KG1 (cell line): ENCODE data around the gene ZC3H10.
"Not testable (repeated sequence)": the region's sequence is repeated elsewhere in the genome, so short reads cannot be mapped to it uniquely, and the experiment has no call there.

Source experiments
- DNase-seq: peaks from one replicate; lab custom pipeline; 2025; lab: John Stamatoyannopoulos, UW

Gene ZC3H10

GRCh38 chr12:56117778-56118687 is at the start of gene ZC3H10:
ZC3H10 (plus strand) TSS chr12:56118266; CDS start chr12:56120563, 2,297 bp downstream.
- DNase-seq = peak; percentile 72

GRCh38 chr12:56071648-56072047 is 46.4 kb upstream of the ZC3H10 start:
- DNase-seq = no peak

DNA sequence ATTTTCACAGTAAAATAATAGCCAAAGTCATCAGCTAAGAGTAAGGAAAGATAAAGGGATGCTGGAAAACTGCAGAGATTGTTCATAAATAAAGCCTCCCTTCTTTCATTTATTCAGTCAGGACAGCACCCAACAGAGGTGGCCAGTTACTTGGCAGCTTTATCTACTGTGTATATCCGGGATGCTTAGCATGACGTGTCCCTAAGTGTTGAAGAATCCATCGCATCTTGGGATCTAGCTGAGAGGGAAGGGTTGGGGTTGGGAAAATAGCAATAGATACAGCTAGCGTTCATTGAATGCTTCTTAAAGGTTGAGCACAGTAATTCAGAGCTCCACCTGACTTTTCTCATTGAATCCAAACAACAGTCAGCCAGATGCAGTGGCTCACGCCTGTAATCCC is 43.7 kb upstream of the ZC3H10 start:
- DNase-seq = no peak

- not testable (repeated sequence) for DNase-seq
Observed at GRCh38 chr12:56077966-56078365, 40.1 kb upstream of the ZC3H10 start.

GRCh38 chr12:56078427-56078826 is 39.6 kb upstream of the ZC3H10 start:
- no peak for DNase-seq

DNA sequence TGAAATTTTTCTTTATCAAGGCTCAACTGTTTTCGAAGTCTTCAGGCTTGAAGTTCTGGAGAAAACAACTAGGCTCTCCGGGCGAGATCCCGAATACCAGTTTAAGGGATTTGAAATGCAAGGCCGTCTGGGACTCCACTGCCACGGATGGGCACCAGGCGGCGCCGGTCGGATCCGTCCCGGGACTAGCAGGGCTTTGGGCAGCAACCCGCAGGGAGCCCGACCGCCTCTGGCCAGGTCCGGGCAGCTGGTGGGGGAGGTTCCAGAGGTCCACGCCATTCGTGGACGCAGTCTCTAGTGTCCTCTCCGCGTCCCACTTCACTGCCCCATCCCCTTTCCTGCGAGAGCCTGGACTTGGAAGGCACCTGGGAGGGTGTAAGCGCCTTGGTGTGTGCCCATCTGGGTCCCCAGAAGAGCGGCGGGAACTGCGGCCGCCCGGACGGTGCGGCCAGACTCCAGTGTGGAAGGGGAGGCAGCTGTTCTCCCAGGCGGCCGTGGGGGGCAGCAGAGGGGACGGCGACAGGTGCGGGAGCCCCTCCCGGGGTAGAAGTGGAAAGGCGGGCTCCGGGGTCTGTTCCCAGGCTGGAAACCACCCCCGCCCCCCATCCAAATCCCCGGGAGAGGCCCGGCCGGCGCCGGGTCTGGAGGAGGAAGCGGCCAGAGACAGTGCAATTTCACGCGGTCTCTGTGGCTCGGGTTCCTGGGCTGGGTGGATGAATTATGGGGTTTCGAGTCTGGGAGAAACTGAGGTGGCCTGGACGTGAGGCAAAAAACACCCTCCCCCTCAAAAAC is 38.9 kb upstream of the ZC3H10 start:
- DNase-seq = no peak

DNA sequence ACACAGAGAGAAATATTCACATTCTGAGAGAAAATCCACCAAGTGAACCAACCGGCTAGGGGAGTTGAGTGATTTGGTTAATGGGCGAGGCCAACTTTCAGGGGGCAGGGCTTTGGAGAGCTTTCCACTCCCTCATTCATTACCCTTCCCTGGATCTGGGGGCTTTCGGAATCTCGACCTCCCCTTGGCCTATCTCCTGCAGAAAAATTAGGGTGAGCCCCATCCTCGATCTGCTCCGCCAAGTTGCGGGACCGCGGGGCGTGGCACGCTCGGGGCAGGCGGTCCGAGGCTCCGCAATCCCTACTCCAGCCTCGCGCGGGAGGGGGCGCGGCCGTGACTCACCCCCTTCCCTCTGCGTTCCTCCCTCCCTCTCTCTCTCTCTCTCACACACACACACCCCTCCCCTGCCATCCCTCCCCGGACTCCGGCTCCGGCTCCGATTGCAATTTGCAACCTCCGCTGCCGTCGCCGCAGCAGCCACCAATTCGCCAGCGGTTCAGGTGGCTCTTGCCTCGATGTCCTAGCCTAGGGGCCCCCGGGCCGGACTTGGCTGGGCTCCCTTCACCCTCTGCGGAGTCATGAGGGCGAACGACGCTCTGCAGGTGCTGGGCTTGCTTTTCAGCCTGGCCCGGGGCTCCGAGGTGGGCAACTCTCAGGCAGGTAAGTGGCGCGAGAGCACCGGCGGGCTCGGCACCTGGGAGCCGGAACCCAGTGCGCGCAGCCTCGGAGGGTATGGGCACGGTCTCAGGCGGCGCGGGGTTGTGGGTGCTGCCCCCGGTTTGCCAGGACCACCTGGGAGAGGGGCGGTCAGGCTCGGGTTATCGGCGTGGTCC is 38.1 kb upstream of the ZC3H10 start, which contains the start of gene ERBB3:
Gene ERBB3 (plus strand): TSS at position 443 of the 833 bp plus-strand sequence. CDS start 136 bp downstream, at position 579.
- DNase-seq = no peak

DNA sequence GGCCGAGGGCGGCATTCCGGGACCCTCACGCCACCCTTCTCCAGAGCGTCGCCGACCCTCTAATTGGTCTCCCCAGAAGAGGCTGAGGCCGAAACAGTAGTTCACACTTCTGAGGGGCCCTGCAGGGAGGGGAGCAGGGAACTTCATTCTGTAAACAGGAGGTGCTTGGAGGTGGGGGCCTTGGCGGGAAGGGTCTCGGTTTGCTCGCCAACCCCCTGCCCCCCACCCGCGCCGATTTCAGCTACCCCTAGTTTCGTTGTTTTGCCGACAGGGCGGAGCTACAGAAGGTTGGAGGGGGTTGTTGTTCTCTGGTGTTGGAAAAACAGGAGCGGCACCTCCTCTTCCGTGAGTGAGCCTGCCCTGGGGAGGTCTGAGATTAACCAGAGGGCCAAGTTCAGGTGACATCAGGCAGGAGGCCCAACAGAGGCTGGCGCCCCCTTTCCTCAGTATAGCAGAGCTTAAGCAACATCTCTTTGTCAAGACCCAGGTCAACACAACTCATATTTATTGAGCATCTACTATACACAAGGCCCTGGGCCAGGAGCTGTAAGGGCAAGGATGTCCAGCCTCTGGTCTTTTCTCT is 37.4 kb upstream of the ZC3H10 start:
- DNase-seq = no peak

DNA sequence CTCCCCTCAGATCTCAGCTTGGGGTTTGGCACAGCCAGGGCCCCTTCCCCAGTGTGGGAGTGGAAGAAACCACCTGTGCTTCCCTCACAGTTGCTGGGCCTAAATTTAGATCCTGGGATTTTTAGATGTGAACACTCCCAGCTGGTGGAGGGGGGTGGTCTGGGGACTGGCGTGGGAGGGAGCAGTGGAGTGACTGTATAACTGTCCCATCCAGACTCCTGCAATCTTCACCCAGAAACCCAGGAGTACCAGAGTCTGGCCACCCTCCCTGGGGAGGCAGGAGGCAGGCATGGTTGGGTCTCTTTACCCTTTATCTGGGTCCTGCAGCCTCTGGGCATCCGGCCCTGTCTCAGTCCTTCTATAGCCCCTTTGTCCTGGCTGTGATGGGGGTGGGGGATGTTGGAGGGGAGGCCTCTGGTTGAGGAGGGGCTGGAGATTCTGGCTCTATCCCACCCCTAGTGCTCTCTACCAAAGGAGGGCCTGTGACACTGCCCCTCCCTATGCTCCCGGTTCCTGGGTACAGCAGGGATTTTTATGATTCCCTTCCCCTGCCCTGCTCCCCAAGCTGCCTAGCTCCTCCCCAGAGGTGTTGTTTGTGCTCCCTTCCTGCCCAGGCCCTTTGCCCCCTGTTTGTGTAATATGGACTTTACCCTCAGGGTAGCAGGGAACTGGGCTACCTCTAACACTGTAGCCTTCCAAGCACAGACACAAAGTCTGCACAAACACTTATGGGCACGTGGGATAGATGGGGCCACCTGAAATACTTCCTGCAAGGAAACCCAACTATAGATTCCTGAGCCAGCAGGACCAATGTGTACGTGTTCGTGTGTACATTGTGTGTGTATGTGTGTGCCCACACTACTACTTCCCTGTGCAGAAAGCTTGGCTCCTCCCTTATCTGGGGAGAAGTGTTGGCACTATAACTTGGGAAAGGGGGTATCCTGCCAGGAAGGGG is 36.4 kb upstream of the ZC3H10 start:
- no peak for DNase-seq

- DNase-seq = no peak
Observed at GRCh38 chr12:56082382-56082781, 35.7 kb upstream of the ZC3H10 start.

GRCh38 chr12:56082967-56083366 is 35.1 kb upstream of the ZC3H10 start:
- DNase-seq = no peak

- no peak for DNase-seq
Observed at GRCh38 chr12:56084958-56085543, 33.0 kb upstream of the ZC3H10 start.

DNA sequence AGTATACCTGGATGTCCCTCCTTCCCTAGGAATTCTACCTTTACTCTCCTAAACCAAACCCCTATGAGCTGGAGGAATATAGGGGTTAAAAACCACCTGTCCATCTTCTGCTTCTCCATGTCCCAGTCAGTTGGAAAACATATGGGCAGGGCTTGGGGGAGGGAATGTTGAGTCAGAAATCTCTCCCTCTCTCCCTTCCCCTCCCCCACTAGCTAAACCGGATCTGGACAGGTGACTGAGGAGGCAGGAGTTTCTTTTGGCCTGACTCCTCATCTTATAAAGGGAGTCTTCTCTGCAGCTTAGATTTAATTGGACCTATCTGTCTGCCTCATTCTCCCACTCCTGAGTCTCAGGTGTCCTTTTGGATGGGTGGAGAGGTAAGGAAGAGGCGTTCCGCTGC is 32.0 kb upstream of the ZC3H10 start:
- DNase-seq = no peak

DNA sequence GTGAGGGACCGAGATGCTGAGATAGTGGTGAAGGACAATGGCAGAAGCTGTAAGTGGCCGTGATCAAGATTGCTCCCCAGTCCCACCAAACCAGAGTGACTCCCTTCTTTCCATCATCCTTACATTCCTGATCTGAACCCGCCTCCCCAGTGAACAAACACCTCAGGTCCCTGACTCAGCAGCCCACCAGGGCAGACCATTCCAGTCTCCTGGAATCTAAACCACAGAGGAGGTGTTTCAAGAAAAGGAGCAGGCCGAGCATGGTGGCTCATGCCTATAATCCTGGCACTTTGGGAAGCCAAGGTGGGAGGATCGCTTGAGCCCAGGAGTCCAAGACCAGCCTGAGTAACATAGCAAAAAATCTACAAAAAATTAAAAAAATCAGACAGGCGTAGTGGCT is 31.5 kb upstream of the ZC3H10 start:
- DNase-seq = no peak

GRCh38 chr12:56087220-56087619 is 30.8 kb upstream of the ZC3H10 start:
- no peak for DNase-seq

DNA sequence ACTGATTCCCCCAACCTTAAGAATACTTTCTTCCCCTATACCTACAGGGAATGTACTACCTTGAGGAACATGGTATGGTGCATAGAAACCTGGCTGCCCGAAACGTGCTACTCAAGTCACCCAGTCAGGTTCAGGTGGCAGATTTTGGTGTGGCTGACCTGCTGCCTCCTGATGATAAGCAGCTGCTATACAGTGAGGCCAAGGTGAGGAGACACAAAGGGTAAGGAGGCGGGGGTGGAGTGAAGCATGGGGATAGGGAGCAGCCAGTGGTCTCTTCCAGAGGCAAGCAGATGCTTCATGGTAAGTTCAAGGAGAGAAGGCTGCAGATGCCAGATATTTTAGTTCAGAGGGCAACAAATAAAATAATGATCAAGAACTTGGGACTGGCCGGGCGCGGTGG is 20.3 kb upstream of the ZC3H10 start:
- DNase-seq = no peak

DNA sequence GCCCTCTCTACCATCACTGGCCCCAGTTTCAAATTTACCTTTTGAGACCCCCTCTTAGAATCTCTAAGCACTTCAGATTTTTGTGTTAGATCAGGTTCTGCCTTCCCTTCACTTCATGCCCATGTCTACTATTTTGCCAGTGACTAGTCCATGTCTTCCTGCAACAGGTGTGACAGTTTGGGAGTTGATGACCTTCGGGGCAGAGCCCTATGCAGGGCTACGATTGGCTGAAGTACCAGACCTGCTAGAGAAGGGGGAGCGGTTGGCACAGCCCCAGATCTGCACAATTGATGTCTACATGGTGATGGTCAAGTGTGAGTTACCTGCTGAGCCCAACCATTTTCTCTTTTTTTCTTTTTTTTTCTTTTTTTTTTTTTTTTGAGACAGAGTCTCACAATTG is 19.5 kb upstream of the ZC3H10 start:
- no peak for DNase-seq

DNA sequence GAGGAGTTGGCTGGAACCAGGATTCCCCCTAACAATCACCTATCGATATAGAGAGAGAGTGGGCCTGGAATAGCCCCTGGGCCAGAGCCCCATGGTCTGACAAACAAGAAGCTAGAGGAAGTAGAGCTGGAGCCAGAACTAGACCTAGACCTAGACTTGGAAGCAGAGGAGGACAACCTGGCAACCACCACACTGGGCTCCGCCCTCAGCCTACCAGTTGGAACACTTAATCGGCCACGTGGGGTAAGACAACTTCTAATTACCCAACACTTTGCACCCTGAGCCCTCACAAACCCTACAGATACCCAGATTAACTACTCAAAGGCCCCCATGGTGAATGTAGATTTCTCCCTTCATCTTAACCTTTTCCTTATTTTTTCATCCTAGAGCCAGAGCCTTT is 18.3 kb upstream of the ZC3H10 start:
- no peak for DNase-seq

- DNase-seq = no peak
Observed at GRCh38 chr12:56101045-56101444, 17.0 kb upstream of the ZC3H10 start.

- no peak for DNase-seq
Observed at GRCh38 chr12:56102683-56103065, 15.4 kb upstream of the ZC3H10 start.
